Activated CD8-positive, alpha-beta T cell treated with anti-CD3 and anti-CD28 coated beads for 36 hours (primary cell): ENCODE measurements around the gene SSR1. TPM values are rescaled to one million over a fixed set of nuclear protein-coding genes. Genes with fewer than 3 reads are reported as not detected.
A peak's percentile ranks its signal among the peaks of the same experiment; 100 is the strongest.

Experiments used
- ATAC-seq: fragments of 200-7000 bp; cut with Tn5 transposase; one replicate; pipeline ENCODE4 v1.10.0; 2021; ENCODE audit warnings: mild to moderate bottlenecking, moderate library complexity
- CTCF ChIA-PET: fragments of 350-600 bp; sonication (Branson Sonifier 250); formaldehyde crosslinking; loops from one replicate; lab custom pipeline; 2021; ENCODE audit warnings: antibody characterized with exemption; lab: Charles Lee
- POLR2A ChIA-PET: fragments of 350-600 bp; sonication (Branson Sonifier 250); formaldehyde crosslinking; loops from one replicate; lab custom pipeline; 2021; ENCODE audit warnings: antibody characterized with exemption; lab: Charles Lee
- DNase-seq: peaks from one replicate; pipeline ENCODE4 v3.0.0-alpha.2; 2020
- H3K27ac Mint-ChIP-seq: one replicate; pipeline ENCODE4 v1.8.0; 2021; ENCODE audit warnings: mild to moderate bottlenecking, mixed read lengths
- H3K27me3 Mint-ChIP-seq: one replicate; pipeline ENCODE4 v1.8.0; 2021; ENCODE audit warnings: mixed read lengths
- H3K36me3 Mint-ChIP-seq: one replicate; pipeline ENCODE4 v1.8.0; 2021; ENCODE audit warnings: low read depth, mixed read lengths
- H3K4me1 Mint-ChIP-seq: one replicate; pipeline ENCODE4 v1.8.0; 2021; ENCODE audit warnings: low read depth, mixed read lengths
- H3K4me3 Mint-ChIP-seq: one replicate; pipeline ENCODE4 v1.8.0; 2021; ENCODE audit warnings: mild to moderate bottlenecking, moderate library complexity, mixed read lengths
- H3K9me3 Mint-ChIP-seq: one replicate; pipeline ENCODE4 v1.8.0; 2021; ENCODE audit warnings: mixed read lengths
- intact Hi-C: fragments of 100-400 bp; cut with micrococcal nuclease; formaldehyde crosslinking; loops from one replicate; pipeline ENCODE4 v1.10.0; 2022
- total RNA-seq, 2 experiments: library from RNA; stranded (reverse); gene quantifications; one replicate each; pipeline ENCODE4 v1.2.3, GENCODE V29; 2021
- TF ChIP-seq, protein P1 (sequence below): fragments of 200-600 bp; IDR thresholded peaks from one replicate; pipeline ENCODE4 v1.8.0; 2022; ENCODE audit warnings: antibody characterized with exemption, mild to moderate bottlenecking

The SSR1 gene
- total RNA-seq, 2 experiments from 2014 or later = 117 to 124 TPM

DNA sequence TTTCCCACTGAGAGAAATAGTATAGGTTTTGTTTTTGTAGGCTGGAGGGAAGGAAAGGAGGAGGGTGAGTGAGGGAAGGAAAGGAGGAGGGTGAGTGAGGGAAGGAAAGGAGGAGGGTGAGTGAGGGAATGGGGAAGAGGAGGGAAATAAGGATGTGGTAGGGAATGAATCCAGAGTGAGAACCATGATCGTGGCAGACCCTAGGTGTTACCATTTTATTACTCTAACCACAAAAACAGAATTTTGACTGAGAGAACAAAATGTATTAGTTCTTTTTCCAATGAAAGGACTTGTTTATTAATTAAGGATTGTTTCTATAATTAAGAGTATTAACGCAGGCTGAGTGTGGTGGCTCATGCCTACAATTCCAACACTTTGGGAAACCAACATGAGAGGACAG lies 16.4 kb downstream of the SSR1 start:
- no peak for DNase-seq
- no peaks in the 10 kb centered on the region for H3K9me3 Mint-ChIP-seq
- ATAC-seq = no peak
- no peak overlapping the region for H3K4me3 Mint-ChIP-seq
- CTCF ChIA-PET = interaction anchor here (0.7 to 5.4 kb wide), 3 partner anchors 21 to 318 kb away, joined by 3 to 23 read pairs (median 3); no protein-coding TSS in a partner anchor
- peaks cover 12% of the 10 kb centered on the region for H3K4me1 Mint-ChIP-seq
- POLR2A ChIA-PET = no interaction called here
- intact Hi-C loops = no loop called here
- H3K27me3 Mint-ChIP-seq = no peaks in the 10 kb centered on the region
- TF ChIP-seq, protein P1, sequence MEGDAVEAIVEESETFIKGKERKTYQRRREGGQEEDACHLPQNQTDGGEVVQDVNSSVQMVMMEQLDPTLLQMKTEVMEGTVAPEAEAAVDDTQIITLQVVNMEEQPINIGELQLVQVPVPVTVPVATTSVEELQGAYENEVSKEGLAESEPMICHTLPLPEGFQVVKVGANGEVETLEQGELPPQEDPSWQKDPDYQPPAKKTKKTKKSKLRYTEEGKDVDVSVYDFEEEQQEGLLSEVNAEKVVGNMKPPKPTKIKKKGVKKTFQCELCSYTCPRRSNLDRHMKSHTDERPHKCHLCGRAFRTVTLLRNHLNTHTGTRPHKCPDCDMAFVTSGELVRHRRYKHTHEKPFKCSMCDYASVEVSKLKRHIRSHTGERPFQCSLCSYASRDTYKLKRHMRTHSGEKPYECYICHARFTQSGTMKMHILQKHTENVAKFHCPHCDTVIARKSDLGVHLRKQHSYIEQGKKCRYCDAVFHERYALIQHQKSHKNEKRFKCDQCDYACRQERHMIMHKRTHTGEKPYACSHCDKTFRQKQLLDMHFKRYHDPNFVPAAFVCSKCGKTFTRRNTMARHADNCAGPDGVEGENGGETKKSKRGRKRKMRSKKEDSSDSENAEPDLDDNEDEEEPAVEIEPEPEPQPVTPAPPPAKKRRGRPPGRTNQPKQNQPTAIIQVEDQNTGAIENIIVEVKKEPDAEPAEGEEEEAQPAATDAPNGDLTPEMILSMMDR = no peak
- no peak overlapping the region for H3K27ac Mint-ChIP-seq
- peaks cover 51% of the 10 kb centered on the region for H3K36me3 Mint-ChIP-seq

DNA sequence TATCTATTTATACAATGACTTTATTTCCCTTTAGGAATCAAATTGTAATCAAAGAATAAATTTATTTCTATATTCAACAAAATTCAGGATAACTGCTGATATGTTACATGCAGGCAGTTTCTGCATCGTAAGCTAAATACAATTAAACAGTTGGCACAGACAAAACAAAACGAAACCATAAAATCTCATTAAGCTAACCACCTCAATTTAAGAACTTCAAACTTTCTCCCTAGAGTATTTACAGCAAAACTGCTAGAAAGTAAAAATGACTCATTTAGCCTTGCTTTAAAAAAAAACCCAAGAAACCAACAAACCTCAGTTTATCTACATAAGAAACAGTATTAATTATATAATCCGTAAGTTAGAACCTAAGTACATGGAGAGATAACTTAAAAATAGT lies 17.1 kb downstream of the SSR1 start:
- intact Hi-C loops = no loop called here
- H3K9me3 Mint-ChIP-seq = no peaks in the 10 kb centered on the region

DNA sequence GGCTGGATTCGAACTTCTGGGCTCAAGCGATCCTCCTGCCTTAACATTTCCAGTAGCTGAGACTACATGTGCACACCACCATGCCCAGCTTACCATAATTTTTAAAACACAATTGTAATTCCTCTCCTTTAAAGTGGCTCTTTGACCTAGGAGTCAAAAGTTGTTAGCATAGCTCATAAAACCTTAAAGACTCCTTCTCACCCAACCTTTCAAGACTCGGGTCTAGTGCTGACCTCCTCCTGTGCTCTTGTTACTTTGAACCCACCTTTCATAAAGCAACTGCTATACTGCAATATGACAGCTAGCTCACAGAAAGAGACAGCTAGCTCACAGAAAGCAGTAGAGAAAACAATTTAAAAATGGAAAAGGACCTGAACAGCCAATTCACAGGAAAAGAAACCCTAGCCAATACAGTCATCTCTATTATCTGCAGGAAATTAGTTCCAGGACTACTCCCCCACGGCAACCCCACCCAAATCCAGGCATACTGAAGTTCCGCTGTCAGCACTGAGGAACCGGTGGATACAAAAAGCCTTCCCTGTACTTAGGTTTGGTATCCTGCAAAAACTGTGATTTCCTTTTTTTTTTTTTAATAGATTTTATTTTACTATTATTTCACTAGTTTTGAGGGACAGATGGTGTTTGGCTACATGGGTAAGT lies 20.3 kb downstream of the SSR1 start:
- Mint-ChIP-seq H3K36me3 (peaks cover 38% of the 10 kb centered on the region), H3K4me1 (peaks cover 4% of the 10 kb centered on the region), H3K9me3 (no peaks in the 10 kb centered on the region), H3K27me3 (no peaks in the 10 kb centered on the region), H3K4me3 (no peak overlapping the region), H3K27ac (peak overlapping the region; percentile 21)
- no peak for ATAC-seq
- TF ChIP-seq, protein P1 = no peak
- POLR2A ChIA-PET = interaction anchor here (0.6 to 1.1 kb wide), 3 partner anchors 27 to 421 kb away, joined by 3 read pairs; no protein-coding TSS in a partner anchor
- CTCF ChIA-PET = interaction anchor here (1.0 to 2.5 kb wide), 3 partner anchors 10 to 49 kb away, joined by 3 to 18 read pairs (median 5); no protein-coding TSS in a partner anchor
- no peak for DNase-seq
- intact Hi-C loops = no loop called here

More for the DNA sequence above, 17.1 kb downstream of the SSR1 start:
- Mint-ChIP-seq H3K36me3 (peaks cover 45% of the 10 kb centered on the region), H3K27me3 (no peaks in the 10 kb centered on the region), H3K4me1 (peaks cover 5% of the 10 kb centered on the region), H3K27ac (no peak overlapping the region), H3K4me3 (no peak overlapping the region)
- no peak for DNase-seq
- ChIA-PET POLR2A (no interaction called here), CTCF (interaction anchor here (0.7 to 1.2 kb wide), 2 partner anchors 46 to 319 kb away, joined by 3 read pairs; no protein-coding TSS in a partner anchor)
- TF ChIP-seq, protein P1 = no peak
- no peak for ATAC-seq

DNA sequence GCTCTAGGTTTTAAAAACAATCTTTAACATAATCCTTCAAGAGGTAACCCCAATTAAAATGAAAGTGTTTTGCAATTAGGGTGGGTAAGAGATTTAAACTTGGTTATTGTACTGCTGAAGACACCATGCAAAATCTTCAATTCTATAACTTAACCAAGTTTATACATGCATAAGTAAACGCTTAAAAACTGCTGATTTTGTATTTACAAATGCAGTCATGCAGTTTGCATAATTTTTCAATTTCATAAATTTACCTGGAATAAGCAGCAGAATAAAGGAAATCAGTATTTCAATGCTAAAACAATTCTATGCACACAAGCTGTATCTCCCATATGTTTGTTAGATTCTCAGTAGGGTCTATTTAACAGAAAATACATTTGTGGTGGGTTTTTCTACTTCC lies 22.9 kb downstream of the SSR1 start:
- no peaks in the 10 kb centered on the region for H3K4me1 Mint-ChIP-seq
- ATAC-seq (no peak), DNase-seq (no peak)
- no peaks in the 10 kb centered on the region for H3K27me3 Mint-ChIP-seq
- no peak overlapping the region for H3K4me3 Mint-ChIP-seq
- ChIA-PET POLR2A (no interaction called here), CTCF (interaction anchor here (1.5 kb wide), 1 partner anchor 14 kb away, joined by 5 read pairs; no protein-coding TSS in a partner anchor)
- no peak overlapping the region for H3K27ac Mint-ChIP-seq
- intact Hi-C loops = no loop called here
- TF ChIP-seq, protein P1 = no peak
- no peaks in the 10 kb centered on the region for H3K9me3 Mint-ChIP-seq
- H3K36me3 Mint-ChIP-seq = peaks cover 46% of the 10 kb centered on the region

DNA sequence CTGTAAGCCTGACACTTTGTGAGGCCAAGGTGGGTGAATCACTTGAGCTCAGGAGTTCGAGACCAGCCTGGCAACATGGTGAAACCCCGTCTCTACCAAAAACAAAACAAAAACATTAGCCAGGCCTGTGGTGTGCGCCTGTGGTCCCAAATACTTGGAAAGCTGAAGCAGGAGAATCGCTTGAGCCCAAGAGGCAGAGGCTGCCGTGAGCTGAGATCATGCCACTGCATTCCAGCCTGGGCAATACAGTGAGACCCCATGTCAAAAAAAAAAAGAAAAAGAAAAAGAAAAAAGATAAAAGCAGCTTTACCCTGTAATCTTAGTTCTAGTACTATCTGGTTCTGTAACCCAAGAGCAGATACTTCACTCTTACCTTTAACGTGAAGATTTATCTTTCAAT lies 27.6 kb downstream of the SSR1 start:
- no peak overlapping the region for H3K4me3 Mint-ChIP-seq
- H3K27ac Mint-ChIP-seq = peak overlapping the region; percentile 31
- H3K4me1 Mint-ChIP-seq = peaks cover 16% of the 10 kb centered on the region
- no peak for DNase-seq
- ChIA-PET POLR2A (interaction anchor here (1.0 kb wide), 1 partner anchor 16 kb away, joined by 4 read pairs; no protein-coding TSS in a partner anchor), CTCF (interaction anchor here (0.8 to 5.2 kb wide), 3 partner anchors 10 to 305 kb away, joined by 3 to 30 read pairs (median 4); partner anchors contain the start of gene SNRNP48)
- TF ChIP-seq, protein P1 = no peak
- no peak for ATAC-seq
- H3K9me3 Mint-ChIP-seq = no peaks in the 10 kb centered on the region
- intact Hi-C loops = no loop called here
- H3K27me3 Mint-ChIP-seq = no peaks in the 10 kb centered on the region
- peaks cover 37% of the 10 kb centered on the region for H3K36me3 Mint-ChIP-seq
